PC-9 (cell line): ENCODE measurements around the gene OR2A12. TPM values are rescaled to one million over a fixed set of nuclear protein-coding genes. Genes with fewer than 3 reads are reported as not detected.

ENCODE experiments used
- BruUV-seq: library from RNA; stranded (reverse); fragments of 400-500 nt; replicated peaks from 2 replicates; lab custom pipeline; 2021; lab: Mats Ljungman, UMichigan
- CTCF ChIA-PET: fragments of 300-600 bp; sonication (Branson Sonifier 250); formaldehyde crosslinking; loops from one replicate; lab custom pipeline; 2022; ENCODE audit warnings: antibody characterized with exemption; lab: Charles Lee
- POLR2A ChIA-PET: fragments of 300-600 bp; sonication (Branson Sonifier 250); formaldehyde crosslinking; loops from one replicate; lab custom pipeline; 2022; ENCODE audit warnings: antibody characterized with exemption; ENCODE audit not compliant: unreplicated experiment; lab: Charles Lee
- DNase-seq, 2 experiments: peaks; one replicate each; pipeline versions ENCODE4 v3.0.0 to v3.0.0-alpha.2; 2015 to 2022; ENCODE audit warnings: mixed read lengths in 1 of 2
- H2AFZ ChIP-seq: fragments of 200-600 bp; sonication (generic); 2 replicates; pipeline ENCODE4 v1.8.1; 2017; ENCODE audit warnings: antibody characterized with exemption
- H3F3A ChIP-seq: fragments of 200-600 bp; sonication (generic); 2 replicates; pipeline ENCODE4 v1.8.1; 2017; ENCODE audit warnings: antibody characterized with exemption, mild to moderate bottlenecking, low read depth; ENCODE audit not compliant: insufficient read depth
- H3K27ac ChIP-seq: fragments of 200-600 bp; sonication (generic); 2 replicates; pipeline ENCODE4 v1.6.1; 2016; ENCODE audit warnings: mixed run types
- H3K27me3 ChIP-seq: fragments of 200-600 bp; sonication (generic); 2 replicates; pipeline ENCODE4 v1.6.1; 2016; ENCODE audit warnings: low read depth, mixed run types; ENCODE audit not compliant: insufficient read depth
- H3K36me3 ChIP-seq: fragments of 200-600 bp; sonication (generic); 2 replicates; pipeline ENCODE4 v1.6.1; 2016; ENCODE audit warnings: low read depth, mixed run types
- H3K4me1 ChIP-seq: fragments of 200-600 bp; sonication (generic); replicated peaks from 2 replicates; pipeline ENCODE4 v1.6.1; 2016; ENCODE audit warnings: mixed run types; ENCODE audit not compliant: insufficient read depth
- H3K4me2 ChIP-seq: fragments of 200-600 bp; sonication (generic); 2 replicates; pipeline ENCODE4 v1.6.1; 2017; ENCODE audit warnings: mixed run types
- H3K4me3 ChIP-seq: fragments of 200-600 bp; sonication (generic); 2 replicates; pipeline ENCODE4 v1.6.1; 2016; ENCODE audit warnings: mixed run types
- H3K79me2 ChIP-seq: fragments of 200-600 bp; sonication (generic); 2 replicates; pipeline ENCODE4 v1.6.1; 2017; ENCODE audit warnings: low read depth, mixed run types
- H3K9me2 ChIP-seq: fragments of 200-600 bp; sonication (generic); 2 replicates; pipeline ENCODE4 v1.8.1; 2017; ENCODE audit warnings: mild to moderate bottlenecking; ENCODE audit not compliant: insufficient read depth
- H3K9me3 ChIP-seq: fragments of 200-600 bp; sonication (generic); 2 replicates; pipeline ENCODE4 v1.8.1; 2016; ENCODE audit warnings: low read depth; ENCODE audit not compliant: insufficient read depth
- H4K20me1 ChIP-seq: fragments of 200-600 bp; sonication (generic); 2 replicates; pipeline ENCODE4 v1.8.1; 2017; ENCODE audit not compliant: insufficient read depth
- EZH2 ChIP-seq: fragments of 200-600 bp; sonication (generic); IDR thresholded peaks from 2 replicates; pipeline ENCODE4 v1.8.0; 2017; ENCODE audit warnings: antibody characterized with exemption, low read depth
- intact Hi-C: fragments of 100-400 bp; cut with micrococcal nuclease; formaldehyde crosslinking; loops from one replicate; pipeline ENCODE4 v1.10.0; 2022; ENCODE audit not compliant: unreplicated experiment
- total RNA-seq: library from RNA; stranded (reverse); gene quantifications from 2 replicates; pipeline ENCODE4 v1.2.3, GENCODE V29; 2021
- TF ChIP-seq, protein P1 (sequence below): fragments of 200-600 bp; sonication (generic); conservative IDR thresholded peaks from 2 replicates; pipeline ENCODE4 v1.6.1; 2017; ENCODE audit warnings: mixed run types, antibody characterized with exemption, mild to moderate bottlenecking, moderate library complexity

The OR2A12 gene
- total RNA-seq, 1 experiment from 2014 or later, result not detected

DNA sequence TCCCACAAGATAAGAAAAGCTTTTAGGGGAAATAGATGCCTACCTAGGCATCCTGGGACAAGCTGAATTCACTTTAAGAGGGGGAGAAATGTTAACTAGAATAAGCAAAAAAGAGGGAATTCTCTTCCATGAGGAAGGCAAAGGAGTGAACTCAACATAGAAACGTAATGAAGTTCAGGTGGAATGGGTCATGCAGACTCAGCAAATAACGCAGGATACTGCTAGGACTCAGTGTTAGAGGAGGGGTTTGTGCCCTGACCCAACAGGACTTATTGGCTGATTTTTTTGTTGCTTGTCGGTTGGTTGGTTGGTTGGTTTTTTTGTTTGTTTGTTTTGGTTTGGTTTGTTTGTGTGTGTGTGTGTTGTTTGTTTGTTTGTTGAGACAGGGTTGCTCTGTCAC lies 46.2 kb downstream of the OR2A12 start:
- H3K27ac ChIP-seq, result no peak overlapping the region
- no peak overlapping the region for H2AFZ ChIP-seq
- H3K9me3 ChIP-seq, result no peaks in the 10 kb centered on the region
- no peaks in the 10 kb centered on the region for H3K79me2 ChIP-seq
- CTCF ChIA-PET, result no interaction called here
- H3K4me2 ChIP-seq, result no peak overlapping the region
- H3K4me1 ChIP-seq, result no peaks in the 10 kb centered on the region
- no peaks in the 10 kb centered on the region for H3K36me3 ChIP-seq
- DNase-seq, result peak in 1 of 2 experiments; percentile 3
- intact Hi-C loops, result no loop called here
- no peaks in the 10 kb centered on the region for H3K27me3 ChIP-seq
- no peaks in the 10 kb centered on the region for H4K20me1 ChIP-seq
- no peaks in the 10 kb centered on the region for H3K9me2 ChIP-seq
- no TSS peak for BruUV-seq
- POLR2A ChIA-PET, result no interaction called here
- no peak overlapping the region for H3K4me3 ChIP-seq
- H3F3A ChIP-seq, result no peaks in the 10 kb centered on the region
- TF ChIP-seq, protein P1, sequence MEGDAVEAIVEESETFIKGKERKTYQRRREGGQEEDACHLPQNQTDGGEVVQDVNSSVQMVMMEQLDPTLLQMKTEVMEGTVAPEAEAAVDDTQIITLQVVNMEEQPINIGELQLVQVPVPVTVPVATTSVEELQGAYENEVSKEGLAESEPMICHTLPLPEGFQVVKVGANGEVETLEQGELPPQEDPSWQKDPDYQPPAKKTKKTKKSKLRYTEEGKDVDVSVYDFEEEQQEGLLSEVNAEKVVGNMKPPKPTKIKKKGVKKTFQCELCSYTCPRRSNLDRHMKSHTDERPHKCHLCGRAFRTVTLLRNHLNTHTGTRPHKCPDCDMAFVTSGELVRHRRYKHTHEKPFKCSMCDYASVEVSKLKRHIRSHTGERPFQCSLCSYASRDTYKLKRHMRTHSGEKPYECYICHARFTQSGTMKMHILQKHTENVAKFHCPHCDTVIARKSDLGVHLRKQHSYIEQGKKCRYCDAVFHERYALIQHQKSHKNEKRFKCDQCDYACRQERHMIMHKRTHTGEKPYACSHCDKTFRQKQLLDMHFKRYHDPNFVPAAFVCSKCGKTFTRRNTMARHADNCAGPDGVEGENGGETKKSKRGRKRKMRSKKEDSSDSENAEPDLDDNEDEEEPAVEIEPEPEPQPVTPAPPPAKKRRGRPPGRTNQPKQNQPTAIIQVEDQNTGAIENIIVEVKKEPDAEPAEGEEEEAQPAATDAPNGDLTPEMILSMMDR, result no peak
- TF ChIP-seq EZH2, result no peak

DNA sequence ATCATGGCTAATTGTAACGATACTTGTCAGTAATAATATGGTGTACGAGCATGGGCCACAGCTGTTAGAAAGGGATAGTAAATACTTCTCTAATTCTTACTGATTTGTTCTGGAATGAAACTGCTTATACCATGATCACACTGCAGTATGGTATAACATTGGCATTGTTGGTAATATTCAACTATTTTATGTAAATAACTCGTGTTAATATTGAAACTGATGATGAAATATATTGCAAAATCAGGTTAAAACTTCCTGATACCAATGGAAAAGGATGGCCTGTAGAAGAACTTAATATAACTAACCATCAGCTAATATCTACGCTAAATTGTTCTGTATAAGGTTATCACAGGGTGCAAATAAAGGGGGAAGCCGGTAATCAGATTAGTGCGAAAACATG lies 47.2 kb downstream of the OR2A12 start:
- no peak overlapping the region for H2AFZ ChIP-seq
- H3K27ac ChIP-seq, result no peak overlapping the region
- H3K27me3 ChIP-seq, result no peaks in the 10 kb centered on the region
- no TSS peak for BruUV-seq
- H3K9me3 ChIP-seq, result no peaks in the 10 kb centered on the region
- H3K4me3 ChIP-seq, result no peak overlapping the region
- POLR2A ChIA-PET, result no interaction called here
- H3K4me1 ChIP-seq, result no peaks in the 10 kb centered on the region
- no peaks in the 10 kb centered on the region for H4K20me1 ChIP-seq
- CTCF ChIA-PET, result no interaction called here
- TF ChIP-seq EZH2, result no peak
- TF ChIP-seq, protein P1, result no peak
- no peaks in the 10 kb centered on the region for H3K79me2 ChIP-seq
- H3K36me3 ChIP-seq, result no peaks in the 10 kb centered on the region
- no peaks in the 10 kb centered on the region for H3F3A ChIP-seq
- no peaks in the 10 kb centered on the region for H3K9me2 ChIP-seq
- H3K4me2 ChIP-seq, result no peak overlapping the region
- intact Hi-C loops, result no loop called here
- peak in 1 of 2 experiments; percentile 11 for DNase-seq

DNA sequence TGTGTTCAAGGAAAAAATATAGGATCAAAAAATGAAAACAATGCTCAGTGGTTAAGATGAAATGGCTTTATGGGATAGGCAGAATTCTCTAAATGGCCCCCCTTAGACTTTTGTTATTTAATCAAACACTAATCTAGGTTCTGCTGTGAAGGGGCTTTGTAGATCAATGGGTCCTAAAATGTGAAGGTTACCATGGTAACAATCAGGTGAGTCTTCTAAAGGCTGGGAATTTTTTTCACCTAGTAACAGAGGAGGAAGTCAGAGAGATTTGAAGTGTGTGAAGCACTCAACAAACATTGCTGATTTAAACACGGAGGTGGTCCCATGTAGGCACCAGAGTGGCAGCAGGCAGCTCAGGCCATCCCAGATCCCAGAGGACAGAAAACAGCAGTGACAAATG lies 48.0 kb downstream of the OR2A12 start:
- Histone ChIP-seq H3K27me3 (no peaks in the 10 kb centered on the region), H3K27ac (no peak overlapping the region), H3K79me2 (no peaks in the 10 kb centered on the region), H3K4me3 (no peak overlapping the region), H3K9me3 (no peaks in the 10 kb centered on the region), H4K20me1 (no peaks in the 10 kb centered on the region), H3K36me3 (no peaks in the 10 kb centered on the region), H3F3A (no peaks in the 10 kb centered on the region), H3K9me2 (no peaks in the 10 kb centered on the region), H2AFZ (no peak overlapping the region), H3K4me2 (no peak overlapping the region), H3K4me1 (no peaks in the 10 kb centered on the region)
- ChIA-PET POLR2A (no interaction called here), CTCF (no interaction called here)
- BruUV-seq, result no TSS peak
- DNase-seq, result no peak
- intact Hi-C loops, result no loop called here
- TF ChIP-seq EZH2, result no peak
- TF ChIP-seq, protein P1, result no peak
